A549 treated with AZD9567 at 1 μM for 4 hours (cell line): ENCODE results near the gene RCN2. TPM values are rescaled to one million over a fixed set of nuclear protein-coding genes. Genes with fewer than 3 reads are reported as not detected.

Source experiments
- total RNA-seq: library from RNA; stranded (reverse); fragments of 200-300 nt; extraction: Qiagen RNA extraction; gene quantifications from 5 replicates; pipeline ENCODE4 v1.2.3, GENCODE V29; 2022; ENCODE audit not compliant: insufficient read depth

The RCN2 gene
- 50.8 to 74.1 TPM (median 70.2 TPM) in 5 replicates for total RNA-seq

GRCh38 chr15:76931397-76932134, at the start of gene RCN2:
Gene RCN2 (plus strand): TSS chr15:76931749. CDS start chr15:76931842, 93 bp downstream.

GRCh38 chr15:76905013-76905839, 26.3 kb upstream of the RCN2 start, which contains the start of gene SCAPER:
Gene SCAPER (minus strand): TSS chr15:76905340. CDS start chr15:76883817, 21,523 bp downstream.

GRCh38 chr15:76994971-76995945, 63.7 kb downstream of the RCN2 start, which contains the start of gene PSTPIP1:
Gene PSTPIP1 (plus strand): TSS chr15:76995126. CDS start chr15:76995574, 448 bp downstream.

Other genes with a start within 250 kb of the RCN2 start
- 2.9 to 8.4 TPM (median 3.9 TPM) in 5 replicates for gene SCAPER, start 26.4 kb upstream of the RCN2 start, total RNA-seq
- gene PSTPIP1, start 63.4 kb downstream of the RCN2 start, total RNA-seq = not detected in 5 replicates
- 375 to 469 TPM (median 443 TPM) in 5 replicates for gene TSPAN3, start 139.4 kb downstream of the RCN2 start, total RNA-seq